Right lobe of liver (tissue), 6 donors: ENCODE results near the gene ARSB. TPM values are rescaled to one million over a fixed set of nuclear protein-coding genes. Genes with fewer than 3 reads are reported as not detected.

ENCODE experiments used
- ATAC-seq, 4 donors: fragments of 200-7000 bp; cut with Tn5 transposase; one replicate each; pipeline ENCODE4 v1.9.1; 2020; ENCODE audit warnings: mild to moderate bottlenecking in 4 of 4, moderate library complexity in 4 of 4
- DNase-seq, 3 donors: peaks; one replicate each; pipeline ENCODE4 v3.0.0-alpha.2; 2020
- H3K27ac ChIP-seq, 3 donors: fragments of 200-600 bp; one replicate each; pipeline ENCODE4 v1.8.0; 2022
- H3K27me3 ChIP-seq, 2 donors: fragments of 200-600 bp; one replicate each; pipeline ENCODE4 v1.8.0; 2022
- H3K36me3 ChIP-seq, 4 donors: fragments of 200-600 bp; sonication (generic) in 1 of 4; one replicate each; pipeline versions ENCODE4 v1.5.1 to v1.8.0; 2017 to 2022; ENCODE audit warnings: control low read depth in 1 of 4
- H3K4me1 ChIP-seq, 4 donors: fragments of 200-600 bp; sonication (generic) in 1 of 4; one replicate each; pipeline versions ENCODE4 v1.5.1 to v1.8.0; 2017 to 2022; ENCODE audit warnings: control low read depth in 1 of 4
- H3K4me3 ChIP-seq, 3 donors: fragments of 200-600 bp; one replicate each; pipeline ENCODE4 v1.8.0; 2022
- H3K9me3 ChIP-seq, 4 donors: fragments of 200-600 bp; sonication (generic) in 1 of 4; one replicate each; pipeline versions ENCODE4 v1.5.1 to v1.8.0; 2017 to 2022; ENCODE audit warnings: control low read depth in 1 of 4
- POLR2A ChIP-seq: fragments of 450-650 bp; IDR thresholded peaks from one replicate; pipeline ENCODE4 v1.6.1; 2017; ENCODE audit warnings: antibody characterized with exemption, mild to moderate bottlenecking
- WGBS: methylation state at CpG from one replicate; pipeline ENCODE4 v1.1.6; 2018; ENCODE audit warnings: low coverage, low lambda C conversion rate; ENCODE audit not compliant: insufficient coverage; ENCODE audit errors: missing lambda C conversion rate; 5-methylcytosine and 5-hydroxymethylcytosine counted together
- intact Hi-C, 2 donors: fragments of 100-400 bp; cut with DNase I; formaldehyde crosslinking; loops; one replicate each; pipeline versions ENCODE4 v1.11.2 to v1.14.1; 2022
- total RNA-seq, 6 experiments: library from RNA; depleted of rRNA in 2 of 6; stranded (reverse); fragments of >200 nt in 2 of 6; fragmentation: NEBNext Ultra II Directional in 3 of 6; extraction: Animal tissue kit (Norgen Biotek cat#: 25700) in 3 of 6; gene quantifications; one replicate each; pipeline versions ENCODE4 v1.1.0 to v1.2.4, GENCODE V29; 2016 to 2023
- TF ChIP-seq, protein P1 (sequence below), 4 donors: fragments of 200-600 bp in 3 of 4; fragments of 450-650 bp in 1 of 4; IDR thresholded peaks; one replicate each; pipeline versions ENCODE4 v1.5.1 to v1.8.0; 2016 to 2022; ENCODE audit warnings: antibody characterized with exemption in 4 of 4, mild to moderate bottlenecking in 2 of 4
- donor health status: DM: no; HTN: yes; CAD: no.
- donor health status: DM: no; HTN: no; CAD: no.
- donor health status: DM: no; HTN: no; CAD: no.
- donor health status: DM: no; HTN: yes; CAD: no.
- donor health status: DM: no; HTN: yes; CAD: no.

The ARSB gene
- total RNA-seq, 6 experiments from 2014 or later = 5.0 to 11.7 (median 8.7) TPM

DNA sequence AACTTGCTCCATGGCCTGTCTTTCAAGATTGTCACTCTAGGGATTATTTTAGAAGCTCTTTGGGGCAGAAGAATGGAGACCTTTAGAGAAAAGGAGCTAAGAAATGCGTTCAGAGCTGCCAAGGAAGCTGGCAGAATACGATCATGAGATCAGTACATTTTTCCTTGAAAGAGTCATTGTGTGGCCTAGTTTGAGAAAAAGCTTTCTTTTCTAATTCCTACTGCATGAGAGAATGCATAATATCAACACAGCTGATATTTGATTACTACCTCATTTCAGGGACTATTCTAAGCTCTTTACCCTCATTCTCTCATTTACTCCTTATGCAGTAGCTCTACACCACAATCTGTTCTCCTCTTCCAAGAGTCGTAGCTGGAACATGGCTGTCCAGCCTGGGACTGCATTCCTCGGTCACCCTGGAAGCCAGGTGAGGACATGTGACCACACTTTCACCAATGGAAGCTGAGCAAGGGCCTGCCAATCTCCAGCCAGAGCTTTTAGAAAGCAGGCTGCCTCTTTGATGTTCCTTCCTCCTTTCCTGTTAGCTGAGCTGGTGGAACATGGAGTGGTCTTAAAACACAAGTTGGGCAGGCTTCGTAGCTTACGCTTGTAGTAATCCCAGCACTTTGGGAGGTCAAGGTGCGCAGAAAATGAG is 237.3 kb downstream of the ARSB start:
- intact Hi-C loops = no loop called here
- TF ChIP-seq POLR2A = no peak
- TF ChIP-seq, protein P1, sequence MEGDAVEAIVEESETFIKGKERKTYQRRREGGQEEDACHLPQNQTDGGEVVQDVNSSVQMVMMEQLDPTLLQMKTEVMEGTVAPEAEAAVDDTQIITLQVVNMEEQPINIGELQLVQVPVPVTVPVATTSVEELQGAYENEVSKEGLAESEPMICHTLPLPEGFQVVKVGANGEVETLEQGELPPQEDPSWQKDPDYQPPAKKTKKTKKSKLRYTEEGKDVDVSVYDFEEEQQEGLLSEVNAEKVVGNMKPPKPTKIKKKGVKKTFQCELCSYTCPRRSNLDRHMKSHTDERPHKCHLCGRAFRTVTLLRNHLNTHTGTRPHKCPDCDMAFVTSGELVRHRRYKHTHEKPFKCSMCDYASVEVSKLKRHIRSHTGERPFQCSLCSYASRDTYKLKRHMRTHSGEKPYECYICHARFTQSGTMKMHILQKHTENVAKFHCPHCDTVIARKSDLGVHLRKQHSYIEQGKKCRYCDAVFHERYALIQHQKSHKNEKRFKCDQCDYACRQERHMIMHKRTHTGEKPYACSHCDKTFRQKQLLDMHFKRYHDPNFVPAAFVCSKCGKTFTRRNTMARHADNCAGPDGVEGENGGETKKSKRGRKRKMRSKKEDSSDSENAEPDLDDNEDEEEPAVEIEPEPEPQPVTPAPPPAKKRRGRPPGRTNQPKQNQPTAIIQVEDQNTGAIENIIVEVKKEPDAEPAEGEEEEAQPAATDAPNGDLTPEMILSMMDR (IDR thresholded peaks at IDR 0.05) = no peak
- 79% methylated on average over 6 of the region's 7 CpGs for WGBS
- H3K4me3 ChIP-seq = no peak overlapping the region
- ATAC-seq (no peak), DNase-seq (no peak)
- H3K4me1 ChIP-seq = no peaks in the 10 kb centered on the region
- H3K27me3 ChIP-seq = no peaks in the 10 kb centered on the region
- no peak overlapping the region for H3K27ac ChIP-seq
- H3K9me3 ChIP-seq = no peaks in the 10 kb centered on the region
- no peaks in the 10 kb centered on the region for H3K36me3 ChIP-seq

GRCh38 chr5:78747055-78747454 is 238.1 kb downstream of the ARSB start:
- intact Hi-C loops = no loop called here
- H3K4me1 ChIP-seq = no peaks in the 10 kb centered on the region
- H3K27ac ChIP-seq = no peak overlapping the region
- DNase-seq (no peak), ATAC-seq (no peak)
- H3K27me3 ChIP-seq = no peaks in the 10 kb centered on the region
- no peaks in the 10 kb centered on the region for H3K9me3 ChIP-seq
- H3K36me3 ChIP-seq = no peaks in the 10 kb centered on the region
- no peak overlapping the region for H3K4me3 ChIP-seq
- 58% methylated on average over 6 of the region's 10 CpGs for WGBS
- TF ChIP-seq, protein P1 (IDR thresholded peaks at IDR 0.05) = no peak
- no peak for TF ChIP-seq POLR2A

DNA sequence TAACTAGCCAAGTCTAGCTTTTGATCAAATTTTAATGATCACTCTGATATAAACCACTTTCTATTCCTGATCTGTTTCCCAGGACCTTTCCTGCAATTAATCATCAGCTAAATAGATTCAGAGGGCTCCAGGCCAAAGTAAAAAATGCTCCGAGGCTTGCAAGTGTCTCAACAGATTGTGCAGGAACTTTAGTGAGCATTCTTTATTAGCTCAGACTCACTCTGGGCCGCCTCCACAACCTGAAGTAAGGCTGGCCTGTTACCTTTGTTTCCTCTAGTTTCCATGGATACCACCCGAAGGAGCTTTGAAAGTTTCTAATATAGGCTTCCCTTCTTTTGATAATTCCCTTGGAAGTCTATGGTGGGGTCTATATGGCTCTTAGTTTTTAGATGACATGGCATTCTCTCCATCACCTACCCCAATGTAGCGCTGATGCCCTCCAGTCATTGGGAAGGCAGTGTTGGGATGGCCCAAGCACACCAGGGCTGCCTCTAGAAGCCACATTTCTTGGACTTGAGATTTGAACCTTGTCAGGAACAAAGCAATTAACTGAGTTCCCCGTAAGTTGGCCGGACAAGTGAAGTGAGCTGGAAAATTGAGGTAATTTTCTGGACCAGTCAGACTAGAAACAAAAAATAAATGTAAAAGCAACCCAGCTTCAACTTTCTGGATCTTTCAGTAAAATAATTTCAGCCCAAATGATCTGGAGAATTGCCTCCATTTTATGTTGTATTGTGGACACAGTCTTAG is 238.9 kb downstream of the ARSB start:
- intact Hi-C loops = no loop called here
- no peak for ATAC-seq
- no peaks in the 10 kb centered on the region for H3K36me3 ChIP-seq
- H3K27ac ChIP-seq = no peak overlapping the region
- TF ChIP-seq, protein P1 (IDR thresholded peaks at IDR 0.05) = no peak
- TF ChIP-seq POLR2A = no peak
- no peak for DNase-seq
- no peaks in the 10 kb centered on the region for H3K4me1 ChIP-seq
- H3K27me3 ChIP-seq = no peaks in the 10 kb centered on the region
- no peak overlapping the region for H3K4me3 ChIP-seq
- H3K9me3 ChIP-seq = no peaks in the 10 kb centered on the region
- 81% methylated on average over 6 of the region's 6 CpGs for WGBS

DNA sequence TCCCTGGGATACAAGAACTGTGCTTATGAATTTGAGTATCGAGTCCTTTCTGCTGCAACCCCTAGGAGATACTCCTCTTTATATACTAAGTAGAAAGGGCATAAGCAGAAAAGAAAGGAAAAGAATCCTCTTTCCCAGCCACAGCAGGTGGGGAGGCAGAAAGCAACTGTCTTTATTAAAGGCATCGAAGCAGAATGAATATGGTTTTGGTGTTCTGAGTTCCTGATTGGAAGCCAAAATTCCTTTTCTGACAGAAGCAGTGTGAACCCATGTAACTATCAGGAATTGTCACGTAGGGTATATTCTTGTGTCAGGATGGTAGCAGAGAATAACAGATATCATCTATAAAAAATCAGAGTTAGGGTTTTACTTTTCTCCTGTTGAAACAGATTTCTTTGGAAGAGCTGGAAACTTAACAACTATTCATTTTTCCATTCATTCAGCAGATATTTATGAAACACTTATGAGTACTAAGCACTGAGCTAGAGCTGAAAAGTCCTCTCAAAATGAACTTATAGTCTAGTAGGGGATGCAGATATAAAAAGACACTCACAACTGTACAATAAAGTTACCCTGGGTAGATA is 240.1 kb downstream of the ARSB start:
- Histone ChIP-seq H3K4me1 (no peaks in the 10 kb centered on the region), H3K4me3 (no peak overlapping the region), H3K27ac (no peak overlapping the region), H3K27me3 (no peaks in the 10 kb centered on the region), H3K9me3 (no peaks in the 10 kb centered on the region), H3K36me3 (no peaks in the 10 kb centered on the region)
- WGBS = 66% methylated on average over 3 of the region's 3 CpGs
- ATAC-seq = no peak
- intact Hi-C loops = no loop called here
- TF ChIP-seq POLR2A = no peak
- TF ChIP-seq, protein P1 (IDR thresholded peaks at IDR 0.05) = no peak
- DNase-seq = no peak
